Liver (tissue), 9 donors: ENCODE data around the gene MRPS7. TPM values are rescaled to one million over a fixed set of nuclear protein-coding genes. Genes with fewer than 3 reads are reported as not detected.
"Not testable (repeated sequence)": the region's sequence is repeated elsewhere in the genome, so short reads cannot be mapped to it uniquely, and the experiment has no call there.

ENCODE experiments used
- DNase-seq: peaks from one replicate; pipeline ENCODE4 v3.0.0-alpha.2; 2017; ENCODE audit warnings: low spot score
- H3K27ac ChIP-seq, 2 donors: one replicate each; pipeline ENCODE4 v1.7.0; 2013; ENCODE audit warnings: inconsistent platforms in 2 of 2, low read length in 2 of 2, control low read depth in 1 of 2, low read depth in 1 of 2, mild to moderate bottlenecking in 1 of 2
- H3K27me3 ChIP-seq, 4 donors: one replicate each; pipeline versions ENCODE4 v1.6.1 to v1.7.0; 2013; ENCODE audit warnings: low read length in 3 of 4, inconsistent platforms in 1 of 4, mild to moderate bottlenecking in 1 of 4, moderate library complexity in 1 of 4; ENCODE audit not compliant: control insufficient read depth in 4 of 4, insufficient read depth in 4 of 4
- H3K36me3 ChIP-seq, 4 donors: one replicate each; pipeline versions ENCODE4 v1.6.1 to v1.7.0; 2013; ENCODE audit warnings: low read length in 3 of 4, mild to moderate bottlenecking in 3 of 4, low read depth in 1 of 4, moderate library complexity in 1 of 4; ENCODE audit not compliant: control insufficient read depth in 4 of 4, insufficient read depth in 3 of 4
- H3K4me1 ChIP-seq, 4 donors: one replicate each; pipeline versions ENCODE4 v1.6.1 to v1.7.0; 2013; ENCODE audit warnings: low read length in 3 of 4, mild to moderate bottlenecking in 3 of 4, moderate library complexity in 1 of 4; ENCODE audit not compliant: control insufficient read depth in 4 of 4, insufficient read depth in 4 of 4
- H3K4me3 ChIP-seq, 3 donors: one replicate each; pipeline versions ENCODE4 v1.6.1 to v1.7.0; 2013; ENCODE audit warnings: low read length in 3 of 3, control low read depth in 1 of 3, low read depth in 1 of 3, mild to moderate bottlenecking in 1 of 3
- H3K9ac ChIP-seq, 2 donors: one replicate each; pipeline ENCODE4 v1.7.0; 2013; ENCODE audit warnings: low read length in 2 of 2, mild to moderate bottlenecking in 2 of 2, moderate library complexity in 2 of 2, control low read depth in 1 of 2, low read depth in 1 of 2
- H3K9me3 ChIP-seq, 4 donors: one replicate each; pipeline versions ENCODE4 v1.6.1 to v1.7.0; 2013; ENCODE audit warnings: low read length in 3 of 4; ENCODE audit not compliant: control insufficient read depth in 4 of 4
- FOXA1 ChIP-seq: IDR thresholded peaks from 2 replicates; pipeline ENCODE4 v1.6.1; 2016; ENCODE audit warnings: antibody characterized with exemption
- FOXA2 ChIP-seq: IDR thresholded peaks from 2 replicates; pipeline ENCODE4 v1.6.1; 2016; ENCODE audit warnings: antibody characterized with exemption
- GABPA ChIP-seq, 2 donors: IDR thresholded peaks in 1 of 2; conservative IDR thresholded peaks in 1 of 2; 2 replicates each; pipeline ENCODE4 v1.6.1; 2016; ENCODE audit warnings: antibody characterized with exemption in 2 of 2, mild to moderate bottlenecking in 1 of 2, moderate library complexity in 1 of 2
- HNF4G ChIP-seq: IDR thresholded peaks from 2 replicates; pipeline ENCODE4 v1.6.1; 2016; ENCODE audit warnings: antibody characterized with exemption
- MAX ChIP-seq: IDR thresholded peaks from 2 replicates; pipeline ENCODE4 v1.6.1; 2016; ENCODE audit warnings: antibody characterized with exemption
- NR2F2 ChIP-seq: IDR thresholded peaks from 2 replicates; pipeline ENCODE4 v1.6.1; 2016; ENCODE audit warnings: antibody characterized with exemption
- RAD21 ChIP-seq, 2 donors: IDR thresholded peaks; 2 replicates each; pipeline ENCODE4 v1.6.1; 2016; ENCODE audit warnings: antibody characterized with exemption in 2 of 2, mild to moderate bottlenecking in 2 of 2
- RXRA ChIP-seq, 2 donors: IDR thresholded peaks; 2 replicates each; pipeline ENCODE4 v1.6.1; 2017 to 2018; ENCODE audit warnings: antibody characterized with exemption in 2 of 2, mild to moderate bottlenecking in 1 of 2
- TAF1 ChIP-seq: conservative IDR thresholded peaks from 2 replicates; pipeline ENCODE4 v1.6.1; 2016; ENCODE audit warnings: antibody characterized with exemption, mild to moderate bottlenecking
- WGBS: extraction: QIAGEN DNeasy Blood & Tissue Kit; methylation state at CpG from one replicate; pipeline ENCODE4 v1.1.7; 2013; 5-methylcytosine and 5-hydroxymethylcytosine counted together
- polyA plus RNA-seq, 2 donors: library from polyadenylated mRNA; stranded (reverse) in 1 of 2; unstranded in 1 of 2; fragments of 200-250 nt in 1 of 2; fragments of >200 nt in 1 of 2; fragmentation: Nextera tagmentation in 1 of 2; extraction: Ambion mirVana in 1 of 2; gene quantifications; one replicate each; pipeline versions ENCODE4 v1.2.1 to v1.2.3, GENCODE V29; 2013 to 2015
- total RNA-seq, 2 donors: library from RNA; depleted of rRNA; stranded (reverse); fragments of >200 nt; gene quantifications; one replicate each; pipeline ENCODE4 v1.2.3, GENCODE V29; 2014
- TF ChIP-seq, protein P1 (sequence below): IDR thresholded peaks from 2 replicates; pipeline ENCODE4 v1.6.1; 2016; ENCODE audit warnings: antibody characterized with exemption
- TF ChIP-seq, protein P2 (sequence below): fragments of 150-350 bp; IDR thresholded peaks from 2 replicates; pipeline ENCODE4 v1.5.1; 2017; ENCODE audit warnings: improper control_type of control experiment, low read depth, low read length; ENCODE audit not compliant: missing input control
- donor health status: healthy.
- donor health status: healthy.
- donor health status: healthy.
- donor health status: healthy.
- donor health status: healthy.

The MRPS7 gene
- total and polyA plus RNA-seq, 4 donors = 24.1 to 58.9 (median 39.4) TPM

DNA sequence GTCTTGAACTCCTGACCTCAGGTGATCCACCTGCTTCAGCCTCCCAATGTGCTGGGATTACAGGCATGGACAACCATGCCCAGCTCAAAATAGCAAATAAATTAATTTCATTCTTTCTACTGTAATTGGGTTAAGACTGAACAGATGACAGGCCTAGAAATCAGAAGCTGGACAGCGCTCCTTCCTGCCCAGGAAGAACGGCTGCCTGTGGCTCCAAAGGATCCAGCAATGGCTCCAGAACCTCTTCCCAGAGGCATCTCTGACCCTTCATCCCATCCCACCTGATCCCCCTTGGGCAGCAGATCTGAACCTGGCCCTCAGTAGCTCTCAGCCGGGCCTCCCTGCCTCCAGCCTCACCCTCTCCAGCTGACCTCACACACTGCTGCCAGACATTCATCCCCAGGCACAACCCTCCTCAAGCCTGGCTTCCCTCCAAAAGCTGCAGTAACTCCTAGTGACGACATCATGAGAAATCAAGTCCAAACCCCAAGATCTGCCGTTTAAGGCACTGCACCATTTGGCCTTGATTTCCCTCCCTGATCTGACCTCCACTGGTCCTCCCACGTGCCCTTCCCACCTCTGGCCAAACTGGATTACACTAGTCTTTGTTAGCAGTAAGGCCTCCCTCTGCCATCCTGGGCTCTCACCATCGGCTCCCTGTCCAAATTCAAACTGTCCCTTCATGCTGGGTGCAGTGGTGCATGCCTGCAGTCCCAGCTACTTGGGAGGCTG lies 12.5 kb downstream of the MRPS7 start (continued):
- TF ChIP-seq, protein P1, sequence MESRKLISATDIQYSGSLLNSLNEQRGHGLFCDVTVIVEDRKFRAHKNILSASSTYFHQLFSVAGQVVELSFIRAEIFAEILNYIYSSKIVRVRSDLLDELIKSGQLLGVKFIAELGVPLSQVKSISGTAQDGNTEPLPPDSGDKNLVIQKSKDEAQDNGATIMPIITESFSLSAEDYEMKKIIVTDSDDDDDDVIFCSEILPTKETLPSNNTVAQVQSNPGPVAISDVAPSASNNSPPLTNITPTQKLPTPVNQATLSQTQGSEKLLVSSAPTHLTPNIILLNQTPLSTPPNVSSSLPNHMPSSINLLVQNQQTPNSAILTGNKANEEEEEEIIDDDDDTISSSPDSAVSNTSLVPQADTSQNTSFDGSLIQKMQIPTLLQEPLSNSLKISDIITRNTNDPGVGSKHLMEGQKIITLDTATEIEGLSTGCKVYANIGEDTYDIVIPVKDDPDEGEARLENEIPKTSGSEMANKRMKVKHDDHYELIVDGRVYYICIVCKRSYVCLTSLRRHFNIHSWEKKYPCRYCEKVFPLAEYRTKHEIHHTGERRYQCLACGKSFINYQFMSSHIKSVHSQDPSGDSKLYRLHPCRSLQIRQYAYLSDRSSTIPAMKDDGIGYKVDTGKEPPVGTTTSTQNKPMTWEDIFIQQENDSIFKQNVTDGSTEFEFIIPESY = no peak
- TF ChIP-seq RXRA (IDR thresholded peaks at IDR 0.05) (no peak), MAX (no peak), FOXA2 (no peak)

DNA sequence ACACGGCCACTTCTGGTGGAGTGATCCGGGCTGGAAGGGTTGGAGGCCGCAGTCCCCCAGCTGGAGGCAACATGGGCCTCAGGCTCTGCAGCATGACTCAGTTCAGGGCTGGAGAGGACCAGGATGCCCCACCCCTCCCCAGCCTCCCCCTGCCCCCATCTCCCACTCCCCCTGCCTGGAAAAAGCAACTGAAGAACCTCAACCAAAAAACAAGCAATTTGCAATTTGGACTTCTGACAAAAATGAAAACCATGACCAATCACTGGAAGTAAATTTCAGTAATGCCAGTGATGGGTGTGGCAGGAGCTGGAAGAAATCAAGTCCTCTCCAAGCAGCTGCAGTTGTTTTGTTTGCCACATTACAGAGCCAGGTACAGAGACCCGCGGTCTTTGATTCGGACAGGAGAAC lies 16.0 kb downstream of the MRPS7 start:
- H3K4me1 ChIP-seq = no peaks in the 10 kb centered on the region
- peaks cover 0 to 12% (median 3%) of the 10 kb centered on the region in 4 donors for H3K36me3 ChIP-seq
- no peaks in the 10 kb centered on the region for H3K9me3 ChIP-seq
- WGBS = 95% methylated on average over 6 of the region's 6 CpGs
- no peak overlapping the region for H3K27ac ChIP-seq
- DNase-seq = no peak
- H3K4me3 ChIP-seq = no peak overlapping the region
- H3K9ac ChIP-seq = no peak overlapping the region
- H3K27me3 ChIP-seq = no peaks in the 10 kb centered on the region
- TF ChIP-seq HNF4G (no peak), FOXA2 (no peak), NR2F2 (no peak), MAX (no peak), RAD21 (IDR thresholded peaks at IDR 0.05) (no peak), FOXA1 (no peak), GABPA (IDR thresholded peaks at IDR 0.05 in 1 of 2, conservative IDR thresholded peaks at IDR 0.05 in 1 of 2) (no peak), TAF1 (no peak)
- TF ChIP-seq, protein P2, sequence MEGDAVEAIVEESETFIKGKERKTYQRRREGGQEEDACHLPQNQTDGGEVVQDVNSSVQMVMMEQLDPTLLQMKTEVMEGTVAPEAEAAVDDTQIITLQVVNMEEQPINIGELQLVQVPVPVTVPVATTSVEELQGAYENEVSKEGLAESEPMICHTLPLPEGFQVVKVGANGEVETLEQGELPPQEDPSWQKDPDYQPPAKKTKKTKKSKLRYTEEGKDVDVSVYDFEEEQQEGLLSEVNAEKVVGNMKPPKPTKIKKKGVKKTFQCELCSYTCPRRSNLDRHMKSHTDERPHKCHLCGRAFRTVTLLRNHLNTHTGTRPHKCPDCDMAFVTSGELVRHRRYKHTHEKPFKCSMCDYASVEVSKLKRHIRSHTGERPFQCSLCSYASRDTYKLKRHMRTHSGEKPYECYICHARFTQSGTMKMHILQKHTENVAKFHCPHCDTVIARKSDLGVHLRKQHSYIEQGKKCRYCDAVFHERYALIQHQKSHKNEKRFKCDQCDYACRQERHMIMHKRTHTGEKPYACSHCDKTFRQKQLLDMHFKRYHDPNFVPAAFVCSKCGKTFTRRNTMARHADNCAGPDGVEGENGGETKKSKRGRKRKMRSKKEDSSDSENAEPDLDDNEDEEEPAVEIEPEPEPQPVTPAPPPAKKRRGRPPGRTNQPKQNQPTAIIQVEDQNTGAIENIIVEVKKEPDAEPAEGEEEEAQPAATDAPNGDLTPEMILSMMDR = no peak
- TF ChIP-seq, protein P1 = no peak

DNA sequence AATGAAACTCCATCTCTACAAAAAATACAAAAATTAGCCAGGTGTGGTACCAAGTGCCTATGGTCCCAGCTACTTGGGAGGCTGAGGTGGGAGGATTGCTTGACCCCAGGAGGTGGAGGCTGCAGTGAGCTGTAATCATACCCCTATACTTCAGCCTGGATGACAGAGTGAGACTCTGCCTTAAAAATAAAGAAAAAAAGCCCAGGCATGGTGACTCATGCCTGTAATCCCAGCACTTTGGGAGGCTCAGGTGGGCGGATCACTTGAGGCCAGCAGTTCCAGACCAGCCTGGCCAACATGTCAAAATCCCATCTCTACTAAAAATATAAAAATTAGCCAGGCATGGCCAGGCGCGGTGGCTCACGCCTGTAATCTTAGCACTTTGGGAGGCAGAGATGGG lies 18.5 kb downstream of the MRPS7 start:
- WGBS = 98% methylated on average over 4 of the region's 4 CpGs
- H3K36me3 ChIP-seq, H3K4me1 ChIP-seq, DNase-seq, H3K9ac ChIP-seq, H3K27ac ChIP-seq, H3K4me3 ChIP-seq, H3K27me3 ChIP-seq, H3K9me3 ChIP-seq: not testable (repeated sequence)
